EH (cell line): ENCODE measurements around the gene ARID3B.

Experiments used
- DNase-seq: peaks from one replicate; pipeline ENCODE4 v3.0.0-alpha.2; 2015; ENCODE audit warnings: low read depth

Gene ARID3B

GRCh38 chr15:74604983-74605794, 64.2 kb downstream of the ARID3B start:
- peak; percentile 15 for DNase-seq

GRCh38 chr15:74605795-74606150, 64.8 kb downstream of the ARID3B start:
- no peak for DNase-seq

GRCh38 chr15:74608786-74609185, 67.8 kb downstream of the ARID3B start:
- no peak for DNase-seq

GRCh38 chr15:74609938-74610301, 68.9 kb downstream of the ARID3B start:
- DNase-seq = no peak

GRCh38 chr15:74610302-74610951, 69.4 kb downstream of the ARID3B start:
- no peak for DNase-seq

- DNase-seq = no peak
Observed at GRCh38 chr15:74611341-74611740, 70.3 kb downstream of the ARID3B start.

GRCh38 chr15:74611834-74612233, 70.8 kb downstream of the ARID3B start:
- DNase-seq = no peak

GRCh38 chr15:74612677-74613076, 71.7 kb downstream of the ARID3B start:
- no peak for DNase-seq

- DNase-seq = peak; percentile 33
Observed at GRCh38 chr15:74613089-74613952, 72.3 kb downstream of the ARID3B start.

- no peak for DNase-seq
Observed at GRCh38 chr15:74613953-74614743, 73.1 kb downstream of the ARID3B start.

- peak; percentile 84 for DNase-seq
Observed at GRCh38 chr15:74614744-74615507, 73.9 kb downstream of the ARID3B start.

- DNase-seq = peak; percentile 92
Observed at GRCh38 chr15:74615508-74616365, 74.7 kb downstream of the ARID3B start, which contains the start of gene CLK3. Gene CLK3 (plus strand): TSS chr15:74615836. CDS start chr15:74619197, 3,361 bp downstream.

- DNase-seq = peak; percentile 77
Observed at GRCh38 chr15:74616366-74616939, 75.4 kb downstream of the ARID3B start.

GRCh38 chr15:74616996-74617395, 76.0 kb downstream of the ARID3B start:
- peak; percentile 39 for DNase-seq

- no peak for DNase-seq
Observed at GRCh38 chr15:74618841-74619596, 78.0 kb downstream of the ARID3B start.

- DNase-seq = no peak
Observed at GRCh38 chr15:74619916-74620635, 79.1 kb downstream of the ARID3B start.

GRCh38 chr15:74620636-74621545, 79.9 kb downstream of the ARID3B start:
- DNase-seq = peak; percentile 73
